Liver (tissue), 3 donors: ENCODE results near the gene ZNF775.

Experiments used
- CTCF ChIP-seq: fragments of 150-350 bp; IDR thresholded peaks from 2 replicates; pipeline ENCODE4 v1.5.1; 2017; ENCODE audit warnings: improper control_type of control experiment, low read depth, low read length; ENCODE audit not compliant: missing input control
- EGR1 ChIP-seq, 2 donors: IDR thresholded peaks; 2 replicates each; pipeline ENCODE4 v1.6.1; 2016 to 2018; ENCODE audit warnings: antibody characterized with exemption in 2 of 2, low read depth in 2 of 2
- TAF1 ChIP-seq: conservative IDR thresholded peaks from 2 replicates; pipeline ENCODE4 v1.6.1; 2016; ENCODE audit warnings: antibody characterized with exemption, mild to moderate bottlenecking
- YY1 ChIP-seq: IDR thresholded peaks from 2 replicates; pipeline ENCODE4 v1.6.1; 2016; ENCODE audit warnings: antibody characterized with exemption, mild to moderate bottlenecking
- donor health status: healthy.
- donor health status: healthy.

GRCh38 chr7:150377196-150377595 is 1.9 kb upstream of the ZNF775 start:
- no peak for TF ChIP-seq CTCF
- TF ChIP-seq YY1, result no peak
- no peak for TF ChIP-seq EGR1 (IDR thresholded peaks at IDR 0.05; ENCODE audit: low read depth in 2 of 2)
- no peak for TF ChIP-seq TAF1
